GM12878 (cell line): ENCODE measurements around the gene SSR1. TPM values are rescaled to one million over a fixed set of nuclear protein-coding genes. Genes with fewer than 3 reads are reported as not detected.

Experiments
- ATAC-seq: fragments of 200-7000 bp; cut with Tn5 transposase; 3 replicates; pipeline ENCODE4 v1.9.1; 2020; ENCODE audit warnings: mild to moderate bottlenecking, moderate library complexity
- BruUV-seq: library from RNA; stranded (reverse); fragments of 400-500 nt; replicated peaks from 2 replicates; lab custom pipeline; 2021; lab: Mats Ljungman, UMichigan
- CTCF ChIA-PET: fragments of 300-600 bp; sonication (Branson Sonifier 250); formaldehyde crosslinking; extraction: SDS; loops from one replicate; lab custom pipeline; 2021; ENCODE audit warnings: inconsistent platforms; lab: Yijun Ruan, JAX
- POLR2A ChIA-PET: fragments of 350-600 bp; formaldehyde crosslinking; extraction: SDS; loops from one replicate; lab custom pipeline; 2021; ENCODE audit warnings: inconsistent platforms; lab: Charles Lee
- RAD21 ChIA-PET: fragments of 300-600 bp; sonication (Branson Sonifier 250); formaldehyde crosslinking; loops from one replicate; lab custom pipeline; 2023; ENCODE audit warnings: antibody characterized with exemption; ENCODE audit not compliant: unreplicated experiment; lab: Charles Lee
- SMC1A ChIA-PET: fragments of 300-600 bp; sonication (Branson Sonifier 250); formaldehyde crosslinking; loops from one replicate; lab custom pipeline; 2023; ENCODE audit not compliant: unreplicated experiment, uncharacterized antibody; lab: Charles Lee
- DNase-seq: peaks from one replicate; pipeline ENCODE4 v3.0.0-alpha.2; 2011; ENCODE audit warnings: low read depth, low spot score
- FAIRE-seq: peaks from 3 replicates; lab custom pipeline; 2011; peaks lifted over from hg19 to GRCh38; lab: Jason Lieb, UNC
- H2AFZ ChIP-seq: 2 replicates; pipeline ENCODE4 v1.6.0; 2011; ENCODE audit warnings: low read depth, low read length, control low read depth; ENCODE audit not compliant: control insufficient read depth
- H3K27ac ChIP-seq: 2 replicates; pipeline ENCODE4 v1.5.1; 2011; ENCODE audit warnings: control low read depth; ENCODE audit not compliant: control insufficient read depth, insufficient read depth
- H3K27me3 ChIP-seq, 2 experiments: replicated peaks in 1 of 2; 2 replicates each; pipeline versions ENCODE4 v1.6.0 to v1.6.1; 2011; ENCODE audit warnings: low read length in 1 of 2; ENCODE audit not compliant: control insufficient read depth in 2 of 2, insufficient read depth in 2 of 2
- H3K36me3 ChIP-seq, 2 experiments: 2 replicates each; pipeline ENCODE4 v1.5.1; 2011; ENCODE audit warnings: low read length in 1 of 2; ENCODE audit not compliant: control insufficient read depth in 2 of 2, insufficient read depth in 2 of 2
- H3K4me1 ChIP-seq: 2 replicates; pipeline ENCODE4 v1.6.1; 2011; ENCODE audit warnings: mild to moderate bottlenecking, low read length, moderate library complexity, mixed read lengths; ENCODE audit not compliant: control insufficient read depth, insufficient read depth
- H3K4me2 ChIP-seq: 2 replicates; pipeline ENCODE4 v1.6.0; 2011; ENCODE audit warnings: control low read depth; ENCODE audit not compliant: control insufficient read depth, insufficient read depth
- H3K4me3 ChIP-seq: fragments of 200-600 bp; sonication (generic); 2 replicates; pipeline ENCODE4 v1.5.1; 2016
- H3K79me2 ChIP-seq: 2 replicates; pipeline ENCODE4 v1.6.0; 2011; ENCODE audit warnings: low read length; ENCODE audit not compliant: control insufficient read depth, insufficient read depth
- H3K9ac ChIP-seq: 2 replicates; pipeline ENCODE4 v1.8.0; 2011; ENCODE audit warnings: low read length, control low read depth, mixed read lengths; ENCODE audit not compliant: control insufficient read depth, insufficient read depth
- H3K9me3 ChIP-seq: replicated peaks from 3 replicates; pipeline ENCODE4 v1.5.1; 2011; ENCODE audit warnings: mild to moderate bottlenecking, low read length; ENCODE audit not compliant: control insufficient read depth, insufficient read depth
- H4K20me1 ChIP-seq: 2 replicates; pipeline ENCODE4 v1.6.0; 2011; ENCODE audit not compliant: control insufficient read depth, insufficient read depth
- CBX3 ChIP-seq: fragments of 200-600 bp; sonication (generic); IDR thresholded peaks from 2 replicates; pipeline ENCODE4 v1.6.1; 2016; ENCODE audit warnings: low read depth, borderline replicate concordance
- FOXM1 ChIP-seq: IDR thresholded peaks from 2 replicates; pipeline ENCODE4 v1.6.1; 2012; ENCODE audit warnings: low read depth, mild to moderate bottlenecking, inconsistent platforms, low read length, moderate library complexity
- KAT2A ChIP-seq: conservative IDR thresholded peaks from 2 replicates; pipeline ENCODE4 v1.6.1; 2011; ENCODE audit warnings: low read depth, low read length; ENCODE audit not compliant: control insufficient read depth
- MEF2B ChIP-seq: fragments of 450-650 bp; IDR thresholded peaks from 2 replicates; pipeline ENCODE4 v1.6.1; 2018; ENCODE audit warnings: mild to moderate bottlenecking, moderate library complexity; ENCODE audit not compliant: partially characterized antibody, poor library complexity, severe bottlenecking
- PAX8 ChIP-seq: fragments of 450-650 bp; IDR thresholded peaks from 2 replicates; pipeline ENCODE4 v1.6.1; 2017; ENCODE audit warnings: mild to moderate bottlenecking, moderate library complexity
- PML ChIP-seq: IDR thresholded peaks from 2 replicates; pipeline ENCODE4 v1.6.1; 2012; ENCODE audit warnings: low read length, inconsistent platforms
- POLR2AphosphoS2 ChIP-seq: IDR thresholded peaks from 2 replicates; pipeline ENCODE4 v1.6.1; 2011; ENCODE audit warnings: low read depth, mild to moderate bottlenecking, low read length, improper control_type of control experiment, moderate library complexity
- RAD21 ChIP-seq: IDR thresholded peaks from 2 replicates; pipeline ENCODE4 v1.6.1; 2011; ENCODE audit warnings: mild to moderate bottlenecking, low read depth, low read length, moderate library complexity; ENCODE audit not compliant: insufficient read depth
- WRNIP1 ChIP-seq: IDR thresholded peaks from 2 replicates; pipeline ENCODE4 v1.6.1; 2011; ENCODE audit warnings: low read depth, low read length, improper control_type of control experiment, borderline replicate concordance
- ZBED1 ChIP-seq: IDR thresholded peaks from 2 replicates; pipeline ENCODE4 v1.6.1; 2016; ENCODE audit warnings: borderline replicate concordance
- ZNF24 ChIP-seq: fragments of 450-650 bp; IDR thresholded peaks from 2 replicates; pipeline ENCODE4 v1.6.1; 2017; ENCODE audit warnings: antibody characterized with exemption, mild to moderate bottlenecking
- WGBS: methylation state at CpG from one replicate; pipeline ENCODE4 v1.1.6; 2016; ENCODE audit warnings: low lambda C conversion rate; ENCODE audit not compliant: insufficient replicate concordance, insufficient coverage; ENCODE audit errors: missing lambda C conversion rate; 5-methylcytosine and 5-hydroxymethylcytosine counted together
- in situ Hi-C: fragments of 300-500 bp; cut with MboI; formaldehyde crosslinking; loops from 9 replicates; pipeline ENCODE4 v1.14.3; 2018; ENCODE audit warnings: mixed read lengths
- intact Hi-C: fragments of 100-400 bp; cut with micrococcal nuclease; formaldehyde crosslinking; loops from one replicate; pipeline ENCODE4 v1.14.2; 2022; ENCODE audit not compliant: unreplicated experiment
- polyA plus RNA-seq, 11 experiments: library from polyadenylated mRNA; depleted of rRNA in 4 of 11; unstranded in 6 of 11; stranded (reverse) in 5 of 11; fragments of >200 nt; fragmentation: Nextera tagmentation in 4 of 11; fragmentation: Illumina TruSeq in 1 of 11; extraction: Ambion mirVana in 4 of 11; extraction: Trizol in 1 of 11; gene quantifications; 1 replicate in 1 of 11; 2 replicates in 10 of 11; pipeline versions ENCODE4 v1.2.1 to v1.2.3, GENCODE V29; 2011 to 2016; ENCODE audit warnings: inconsistent platforms in 2 of 11, missing spikeins in 2 of 11, low read depth in 1 of 11
- total RNA-seq, 4 experiments: library from RNA; depleted of rRNA in 3 of 4; stranded (reverse); fragments of >200 nt in 3 of 4; fragmentation: Illumina TruSeq in 1 of 4; extraction: Trizol in 1 of 4; gene quantifications; 2 replicates each; pipeline versions ENCODE4 v1.2.1 to v1.2.3, GENCODE V29; 2013 to 2021
- TF ChIP-seq, protein P1 (sequence below): fragments of 450-650 bp; IDR thresholded peaks from 2 replicates; pipeline ENCODE4 v1.6.1; 2017; ENCODE audit warnings: borderline replicate concordance
- TF ChIP-seq, protein P2 (sequence below): fragments of 450-650 bp; IDR thresholded peaks from 2 replicates; pipeline ENCODE4 v1.6.1; 2014; ENCODE audit warnings: mild to moderate bottlenecking
- TF ChIP-seq, protein P3 (sequence below): IDR thresholded peaks from 2 replicates; pipeline ENCODE4 v1.6.1; 2012; ENCODE audit warnings: low read depth, low read length, improper control_type of control experiment
- TF ChIP-seq, protein P4 (sequence below): fragments of 450-650 bp; IDR thresholded peaks from 2 replicates; pipeline ENCODE4 v1.6.1; 2018; ENCODE audit warnings: mild to moderate bottlenecking, low read depth, moderate library complexity; ENCODE audit not compliant: partially characterized antibody

Gene SSR1
- total and polyA plus RNA-seq, 10 of the 15 experiments (the other 5 are each of a cell fraction or from before 2014, with no cell fraction given), result 42.0 to 209 (median 128) TPM

DNA sequence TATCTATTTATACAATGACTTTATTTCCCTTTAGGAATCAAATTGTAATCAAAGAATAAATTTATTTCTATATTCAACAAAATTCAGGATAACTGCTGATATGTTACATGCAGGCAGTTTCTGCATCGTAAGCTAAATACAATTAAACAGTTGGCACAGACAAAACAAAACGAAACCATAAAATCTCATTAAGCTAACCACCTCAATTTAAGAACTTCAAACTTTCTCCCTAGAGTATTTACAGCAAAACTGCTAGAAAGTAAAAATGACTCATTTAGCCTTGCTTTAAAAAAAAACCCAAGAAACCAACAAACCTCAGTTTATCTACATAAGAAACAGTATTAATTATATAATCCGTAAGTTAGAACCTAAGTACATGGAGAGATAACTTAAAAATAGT, 17.1 kb downstream of the SSR1 start (continued):
- TF ChIP-seq MEF2B, result peak; percentile 87

DNA sequence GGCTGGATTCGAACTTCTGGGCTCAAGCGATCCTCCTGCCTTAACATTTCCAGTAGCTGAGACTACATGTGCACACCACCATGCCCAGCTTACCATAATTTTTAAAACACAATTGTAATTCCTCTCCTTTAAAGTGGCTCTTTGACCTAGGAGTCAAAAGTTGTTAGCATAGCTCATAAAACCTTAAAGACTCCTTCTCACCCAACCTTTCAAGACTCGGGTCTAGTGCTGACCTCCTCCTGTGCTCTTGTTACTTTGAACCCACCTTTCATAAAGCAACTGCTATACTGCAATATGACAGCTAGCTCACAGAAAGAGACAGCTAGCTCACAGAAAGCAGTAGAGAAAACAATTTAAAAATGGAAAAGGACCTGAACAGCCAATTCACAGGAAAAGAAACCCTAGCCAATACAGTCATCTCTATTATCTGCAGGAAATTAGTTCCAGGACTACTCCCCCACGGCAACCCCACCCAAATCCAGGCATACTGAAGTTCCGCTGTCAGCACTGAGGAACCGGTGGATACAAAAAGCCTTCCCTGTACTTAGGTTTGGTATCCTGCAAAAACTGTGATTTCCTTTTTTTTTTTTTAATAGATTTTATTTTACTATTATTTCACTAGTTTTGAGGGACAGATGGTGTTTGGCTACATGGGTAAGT, 20.3 kb downstream of the SSR1 start:
- ChIA-PET SMC1A (interaction anchor here (1.1 to 1.8 kb wide), 3 partner anchors 13 to 18 kb away, joined by 3 to 9 read pairs (median 3); no protein-coding TSS in a partner anchor), POLR2A (interaction anchor here (0.6 to 1.2 kb wide), 2 partner anchors 19 to 164 kb away, joined by 3 to 9 read pairs; no protein-coding TSS in a partner anchor), RAD21 (interaction anchor here (1.7 kb wide), 1 partner anchor 15 kb away, joined by 8 read pairs; no protein-coding TSS in a partner anchor), CTCF (interaction anchor here (1.5 kb wide), 1 partner anchor 17 kb away, joined by 7 read pairs; no protein-coding TSS in a partner anchor)
- DNase-seq (no peak), FAIRE-seq (no peak), ATAC-seq (no peak)
- Histone ChIP-seq H4K20me1 (no peaks in the 10 kb centered on the region), H3K9ac (no peak overlapping the region), H2AFZ (no peak overlapping the region), H3K27ac (no peak overlapping the region), H3K79me2 (no peaks in the 10 kb centered on the region), H3K4me3 (no peak overlapping the region), H3K4me1 (no peaks in the 10 kb centered on the region), H3K4me2 (no peak overlapping the region), H3K9me3 (no peaks in the 10 kb centered on the region), H3K27me3 (no peaks in the 10 kb centered on the region), H3K36me3 (peaks cover 5 to 19% of the 10 kb centered on the region in 2 experiments)
- in situ Hi-C loops (no loop called here), intact Hi-C loops (no loop called here)
- 90% methylated on average over 6 of the region's 6 CpGs for WGBS
- BruUV-seq, result no TSS peak
- no peak for TF ChIP-seq CBX3
- TF ChIP-seq RAD21, result no peak
- TF ChIP-seq KAT2A, result no peak
- no peak for TF ChIP-seq ZNF24
- TF ChIP-seq PAX8, result no peak
- TF ChIP-seq FOXM1, result no peak
- no peak for TF ChIP-seq PML
- no peak for TF ChIP-seq WRNIP1
- TF ChIP-seq, protein P1, sequence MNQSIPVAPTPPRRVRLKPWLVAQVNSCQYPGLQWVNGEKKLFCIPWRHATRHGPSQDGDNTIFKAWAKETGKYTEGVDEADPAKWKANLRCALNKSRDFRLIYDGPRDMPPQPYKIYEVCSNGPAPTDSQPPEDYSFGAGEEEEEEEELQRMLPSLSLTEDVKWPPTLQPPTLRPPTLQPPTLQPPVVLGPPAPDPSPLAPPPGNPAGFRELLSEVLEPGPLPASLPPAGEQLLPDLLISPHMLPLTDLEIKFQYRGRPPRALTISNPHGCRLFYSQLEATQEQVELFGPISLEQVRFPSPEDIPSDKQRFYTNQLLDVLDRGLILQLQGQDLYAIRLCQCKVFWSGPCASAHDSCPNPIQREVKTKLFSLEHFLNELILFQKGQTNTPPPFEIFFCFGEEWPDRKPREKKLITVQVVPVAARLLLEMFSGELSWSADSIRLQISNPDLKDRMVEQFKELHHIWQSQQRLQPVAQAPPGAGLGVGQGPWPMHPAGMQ, result no peak
- TF ChIP-seq, protein P2, sequence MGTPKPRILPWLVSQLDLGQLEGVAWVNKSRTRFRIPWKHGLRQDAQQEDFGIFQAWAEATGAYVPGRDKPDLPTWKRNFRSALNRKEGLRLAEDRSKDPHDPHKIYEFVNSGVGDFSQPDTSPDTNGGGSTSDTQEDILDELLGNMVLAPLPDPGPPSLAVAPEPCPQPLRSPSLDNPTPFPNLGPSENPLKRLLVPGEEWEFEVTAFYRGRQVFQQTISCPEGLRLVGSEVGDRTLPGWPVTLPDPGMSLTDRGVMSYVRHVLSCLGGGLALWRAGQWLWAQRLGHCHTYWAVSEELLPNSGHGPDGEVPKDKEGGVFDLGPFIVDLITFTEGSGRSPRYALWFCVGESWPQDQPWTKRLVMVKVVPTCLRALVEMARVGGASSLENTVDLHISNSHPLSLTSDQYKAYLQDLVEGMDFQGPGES, result no peak
- TF ChIP-seq, protein P3, sequence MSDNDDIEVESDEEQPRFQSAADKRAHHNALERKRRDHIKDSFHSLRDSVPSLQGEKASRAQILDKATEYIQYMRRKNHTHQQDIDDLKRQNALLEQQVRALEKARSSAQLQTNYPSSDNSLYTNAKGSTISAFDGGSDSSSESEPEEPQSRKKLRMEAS, result no peak
- no peak for TF ChIP-seq ZBED1
- TF ChIP-seq, protein P4, sequence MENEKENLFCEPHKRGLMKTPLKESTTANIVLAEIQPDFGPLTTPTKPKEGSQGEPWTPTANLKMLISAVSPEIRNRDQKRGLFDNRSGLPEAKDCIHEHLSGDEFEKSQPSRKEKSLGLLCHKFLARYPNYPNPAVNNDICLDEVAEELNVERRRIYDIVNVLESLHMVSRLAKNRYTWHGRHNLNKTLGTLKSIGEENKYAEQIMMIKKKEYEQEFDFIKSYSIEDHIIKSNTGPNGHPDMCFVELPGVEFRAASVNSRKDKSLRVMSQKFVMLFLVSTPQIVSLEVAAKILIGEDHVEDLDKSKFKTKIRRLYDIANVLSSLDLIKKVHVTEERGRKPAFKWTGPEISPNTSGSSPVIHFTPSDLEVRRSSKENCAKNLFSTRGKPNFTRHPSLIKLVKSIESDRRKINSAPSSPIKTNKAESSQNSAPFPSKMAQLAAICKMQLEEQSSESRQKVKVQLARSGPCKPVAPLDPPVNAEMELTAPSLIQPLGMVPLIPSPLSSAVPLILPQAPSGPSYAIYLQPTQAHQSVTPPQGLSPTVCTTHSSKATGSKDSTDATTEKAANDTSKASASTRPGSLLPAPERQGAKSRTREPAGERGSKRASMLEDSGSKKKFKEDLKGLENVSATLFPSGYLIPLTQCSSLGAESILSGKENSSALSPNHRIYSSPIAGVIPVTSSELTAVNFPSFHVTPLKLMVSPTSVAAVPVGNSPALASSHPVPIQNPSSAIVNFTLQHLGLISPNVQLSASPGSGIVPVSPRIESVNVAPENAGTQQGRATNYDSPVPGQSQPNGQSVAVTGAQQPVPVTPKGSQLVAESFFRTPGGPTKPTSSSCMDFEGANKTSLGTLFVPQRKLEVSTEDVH, result no peak
- TF ChIP-seq POLR2AphosphoS2, result no peak
